ENCODE data around the gene DRAP1.

The DRAP1 gene

GRCh38 chr11:65919141-65919572 is at the start of gene DRAP1:
DRAP1 (plus strand) TSS chr11:65919426; CDS start chr11:65919502, 76 bp downstream.
- DNase-seq = peak; percentile 97

- no peak for DNase-seq
Measured at GRCh38 chr11:65869643-65870306, 49.5 kb upstream of the DRAP1 start.

- no peak for DNase-seq
Measured at GRCh38 chr11:65870307-65870658, 48.9 kb upstream of the DRAP1 start.

- peak; percentile 19 to 25 for DNase-seq
Measured at GRCh38 chr11:65870706-65871681, 48.2 kb upstream of the DRAP1 start.

GRCh38 chr11:65871811-65872548 is 47.2 kb upstream of the DRAP1 start:
- DNase-seq = no peak

GRCh38 chr11:65872586-65873317 is 46.5 kb upstream of the DRAP1 start, which contains the start of gene EFEMP2:
EFEMP2 (minus strand) TSS chr11:65872800; CDS start chr11:65872354, 446 bp downstream.
- DNase-seq = no peak

GRCh38 chr11:65873318-65874156 is 45.7 kb upstream of the DRAP1 start:
- peak; percentile 84 to 90 for DNase-seq

- no peak for DNase-seq
Measured at GRCh38 chr11:65879617-65880016, 39.6 kb upstream of the DRAP1 start, which contains the start of gene CTSW. CTSW (plus strand) TSS chr11:65879837; CDS start chr11:65879855, 18 bp downstream.

- no peak for DNase-seq
Measured at GRCh38 chr11:65880027-65880426, 39.2 kb upstream of the DRAP1 start.

- no peak for DNase-seq
Measured at GRCh38 chr11:65880844-65881421, 38.3 kb upstream of the DRAP1 start.

- DNase-seq = no peak
Measured at GRCh38 chr11:65882120-65883057, 36.8 kb upstream of the DRAP1 start.

- no peak for DNase-seq
Measured at GRCh38 chr11:65883058-65883761, 36.0 kb upstream of the DRAP1 start.

GRCh38 chr11:65883786-65884715 is 35.2 kb upstream of the DRAP1 start:
- no peak for DNase-seq

- peak; percentile 51 to 78 for DNase-seq
Measured at GRCh38 chr11:65884716-65885092, 34.5 kb upstream of the DRAP1 start.

GRCh38 chr11:65885231-65885630 is 34.0 kb upstream of the DRAP1 start:
- DNase-seq = no peak

GRCh38 chr11:65885808-65886536 is 33.3 kb upstream of the DRAP1 start:
- no peak for DNase-seq
